OCI-LY3 (cell line): ENCODE results near the gene PEAK3.

Experiments
- H2AFZ ChIP-seq: fragments of 200-600, 300-600 bp; shearing (Covaris generic); 2 replicates; pipeline ENCODE4 v1.6.0; 2014; ENCODE audit warnings: antibody characterized with exemption, low read depth, low read length
- H3K27ac ChIP-seq: fragments of 200-600, 300-600 bp; sonication (generic); 2 replicates; pipeline ENCODE4 v1.5.1; 2014; ENCODE audit warnings: mild to moderate bottlenecking, low read length, moderate library complexity, mixed read lengths
- H3K27me3 ChIP-seq: fragments of 200-600, 300-600 bp; sonication (generic); 2 replicates; pipeline ENCODE4 v1.6.1; 2014; ENCODE audit warnings: low read depth, low read length, mixed read lengths
- H3K36me3 ChIP-seq: fragments of 200-600, 300-600 bp; sonication (generic); replicated peaks from 2 replicates; pipeline ENCODE3; 2014; ENCODE audit warnings: low read depth, low read length, mixed read lengths
- H3K4me1 ChIP-seq: fragments of 300-600, 200-600 bp; sonication (generic); 2 replicates; pipeline ENCODE4 v1.6.1; 2014; ENCODE audit warnings: low read length, mixed read lengths
- H3K4me2 ChIP-seq: fragments of 200-600, 300-600 bp; sonication (generic); 2 replicates; pipeline ENCODE4 v1.6.1; 2014; ENCODE audit warnings: low read length, mixed read lengths
- H3K4me3 ChIP-seq: fragments of 300-600, 200-600 bp; sonication (generic); 2 replicates; pipeline ENCODE4 v1.5.1; 2014; ENCODE audit warnings: antibody characterized with exemption, mild to moderate bottlenecking, low read length, moderate library complexity
- H3K79me2 ChIP-seq: fragments of 300-600, 200-600 bp; shearing (Covaris generic); 2 replicates; pipeline ENCODE4 v1.6.1; 2014; ENCODE audit warnings: mild to moderate bottlenecking, low read length, mixed read lengths
- H3K9ac ChIP-seq: fragments of 300-600, 200-600 bp; shearing (Covaris generic); 2 replicates; pipeline ENCODE4 v1.6.0; 2014; ENCODE audit warnings: mild to moderate bottlenecking, low read length, moderate library complexity
- H3K9me3 ChIP-seq: fragments of 200-600, 300-600 bp; shearing (Covaris generic); 2 replicates; pipeline ENCODE4 v1.6.1; 2014; ENCODE audit warnings: low read length, mixed read lengths; ENCODE audit not compliant: insufficient read depth
- H4K20me1 ChIP-seq: fragments of 200-600, 300-600 bp; sonication (generic); 2 replicates; pipeline ENCODE4 v1.6.1; 2016; ENCODE audit warnings: low read length, mixed read lengths; ENCODE audit not compliant: insufficient read depth
- CTCF ChIP-seq: fragments of 200-600, 300-600 bp; sonication (generic); IDR thresholded peaks from 2 replicates; pipeline ENCODE4 v1.5.1; 2014; ENCODE audit warnings: antibody characterized with exemption, low read length, low read depth
- EZH2phosphoT487 ChIP-seq: fragments of 200-600 bp; shearing (Covaris generic); IDR thresholded peaks from 2 replicates; pipeline ENCODE4 v1.6.1; 2018; ENCODE audit warnings: antibody characterized with exemption, mixed run types, low read depth

The PEAK3 gene

GRCh38 chr19:2282062-2282861 lies at the start of gene PEAK3:
Gene PEAK3, minus strand, starts transcription at chr19:2282175. Its CDS starts 1,244 bp downstream, at chr19:2280931.
- no peak for TF ChIP-seq EZH2phosphoT487
- TF ChIP-seq CTCF, result no peak
- Histone ChIP-seq H3K4me3 (peak within 1 kb of the TSS; percentile 44), H3K4me2 (peak within 1 kb of the TSS; percentile 56), H3K27me3 (peaks cover 31% of the 10 kb centered on the region), H3K36me3 (no peaks in the 10 kb centered on the region), H3K4me1 (peaks cover 12% of the 10 kb centered on the region), H3K79me2 (no peaks in the 10 kb centered on the region), H3K9ac (no peak within 1 kb of the TSS), H2AFZ (no peak within 1 kb of the TSS), H3K9me3 (no peaks in the 10 kb centered on the region), H4K20me1 (no peaks in the 10 kb centered on the region; the same call in 1 of the 2 replicates), H3K27ac (no peak within 1 kb of the TSS)

DNA sequence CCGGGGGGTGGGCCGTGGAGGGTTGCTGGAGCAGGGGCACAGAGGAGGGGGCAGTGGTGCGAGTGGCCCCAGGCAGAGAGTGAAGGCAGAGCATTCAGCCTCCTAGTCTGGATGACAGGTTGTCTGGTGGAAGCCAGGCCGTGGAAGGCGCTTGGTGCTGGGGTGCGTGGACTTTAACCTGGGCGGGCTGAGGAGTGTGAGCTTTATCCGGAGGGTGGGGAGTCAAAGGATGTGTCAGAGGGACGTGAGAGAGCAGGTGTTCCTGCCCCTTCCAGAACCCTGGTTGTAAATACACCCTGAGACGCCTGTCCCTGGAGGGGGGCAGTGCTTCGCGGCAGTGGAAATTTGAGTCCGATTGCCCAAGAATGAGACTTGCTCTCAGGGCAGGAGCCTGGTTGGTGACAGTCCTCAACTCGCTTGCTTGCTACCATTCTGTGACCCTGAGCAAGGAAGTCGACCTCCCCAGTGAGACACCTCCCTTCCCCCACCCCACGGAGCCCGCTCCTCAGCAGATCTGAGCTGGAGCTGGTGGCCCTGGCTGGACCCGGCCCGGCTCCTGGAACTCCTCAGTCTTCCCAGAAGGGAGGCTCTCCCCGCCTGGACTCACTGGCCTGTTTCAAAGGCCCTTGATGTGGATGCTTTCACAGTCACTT lies 48.8 kb upstream of the PEAK3 start:
- H3K9ac ChIP-seq, result no peak overlapping the region
- H3K4me1 ChIP-seq, result peaks cover 32% of the 10 kb centered on the region
- no peak for TF ChIP-seq EZH2phosphoT487
- TF ChIP-seq CTCF, result no peak
- H3K79me2 ChIP-seq, result peaks cover 92% of the 10 kb centered on the region
- H3K4me3 ChIP-seq, result no peak overlapping the region
- H3K27me3 ChIP-seq, result no peaks in the 10 kb centered on the region
- no peaks in the 10 kb centered on the region for H3K9me3 ChIP-seq
- no peak overlapping the region for H3K4me2 ChIP-seq
- H4K20me1 ChIP-seq, result peaks cover 19% of the 10 kb centered on the region
- H3K27ac ChIP-seq, result no peak overlapping the region
- H3K36me3 ChIP-seq, result peaks cover 21% of the 10 kb centered on the region
- H2AFZ ChIP-seq, result no peak overlapping the region

DNA sequence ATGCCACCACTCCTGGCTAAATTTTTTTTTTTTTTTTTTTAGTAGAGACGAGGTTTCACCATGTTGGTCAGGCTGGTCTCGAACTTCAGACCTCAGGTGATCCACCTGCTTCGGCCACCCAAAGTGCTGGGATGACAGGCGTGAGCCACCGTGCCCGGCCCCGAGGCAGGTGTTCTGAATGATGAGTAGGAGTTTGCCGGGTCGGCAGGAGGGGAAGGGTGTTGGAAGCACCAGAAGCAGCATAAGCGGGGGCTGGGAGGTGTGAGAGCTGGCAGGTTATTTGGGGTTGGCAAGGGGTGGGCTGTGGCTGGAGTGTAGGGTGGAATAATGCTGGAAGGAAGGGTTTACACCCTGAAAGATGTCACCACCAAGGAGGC lies 48.3 kb upstream of the PEAK3 start:
- Histone ChIP-seq H3K79me2 (peaks cover 93% of the 10 kb centered on the region), H3K4me3 (no peak overlapping the region)

More for the DNA sequence above, 48.3 kb upstream of the PEAK3 start:
- TF ChIP-seq CTCF, result no peak
- TF ChIP-seq EZH2phosphoT487, result no peak
- Histone ChIP-seq H3K27me3 (no peaks in the 10 kb centered on the region), H3K4me1 (peaks cover 32% of the 10 kb centered on the region), H3K4me2 (no peak overlapping the region), H3K27ac (no peak overlapping the region), H3K9ac (no peak overlapping the region), H3K36me3 (peaks cover 20% of the 10 kb centered on the region), H4K20me1 (peaks cover 19% of the 10 kb centered on the region), H2AFZ (no peak overlapping the region), H3K9me3 (no peaks in the 10 kb centered on the region)
